DOHH2 (cell line): Measurements from ENCODE around the gene ZNF654.

Experiments
- EZH2phosphoT487 ChIP-seq: fragments of 200-600 bp; sonication (generic); IDR thresholded peaks from 2 replicates; pipeline ENCODE4 v1.6.1; 2017; ENCODE audit warnings: borderline replicate concordance, mild to moderate bottlenecking, antibody characterized with exemption, low read length, moderate library complexity, mixed read lengths
- TF ChIP-seq, protein P1 (sequence below): fragments of 200-600 bp; sonication (generic); IDR thresholded peaks from one replicate; pipeline ENCODE4 v1.5.1; 2014; ENCODE audit warnings: antibody characterized with exemption, mild to moderate bottlenecking, low read depth, low read length; ENCODE audit not compliant: poor library complexity, severe bottlenecking

DNA sequence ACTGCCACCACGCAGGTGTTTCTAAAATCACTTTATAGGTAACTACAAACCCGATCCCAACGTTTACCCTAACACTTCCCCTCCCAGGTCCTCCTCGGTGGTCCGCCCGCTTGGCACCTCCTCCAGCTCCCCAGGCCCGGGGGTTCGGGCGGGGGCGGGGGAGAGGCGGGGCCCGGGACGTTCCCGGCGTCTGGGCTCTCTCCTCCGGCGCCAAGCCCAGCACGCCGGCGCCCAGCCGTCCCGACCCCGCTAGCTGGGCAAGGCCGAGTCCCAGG, 812 bp upstream of the ZNF654 start:
- TF ChIP-seq, protein P1, sequence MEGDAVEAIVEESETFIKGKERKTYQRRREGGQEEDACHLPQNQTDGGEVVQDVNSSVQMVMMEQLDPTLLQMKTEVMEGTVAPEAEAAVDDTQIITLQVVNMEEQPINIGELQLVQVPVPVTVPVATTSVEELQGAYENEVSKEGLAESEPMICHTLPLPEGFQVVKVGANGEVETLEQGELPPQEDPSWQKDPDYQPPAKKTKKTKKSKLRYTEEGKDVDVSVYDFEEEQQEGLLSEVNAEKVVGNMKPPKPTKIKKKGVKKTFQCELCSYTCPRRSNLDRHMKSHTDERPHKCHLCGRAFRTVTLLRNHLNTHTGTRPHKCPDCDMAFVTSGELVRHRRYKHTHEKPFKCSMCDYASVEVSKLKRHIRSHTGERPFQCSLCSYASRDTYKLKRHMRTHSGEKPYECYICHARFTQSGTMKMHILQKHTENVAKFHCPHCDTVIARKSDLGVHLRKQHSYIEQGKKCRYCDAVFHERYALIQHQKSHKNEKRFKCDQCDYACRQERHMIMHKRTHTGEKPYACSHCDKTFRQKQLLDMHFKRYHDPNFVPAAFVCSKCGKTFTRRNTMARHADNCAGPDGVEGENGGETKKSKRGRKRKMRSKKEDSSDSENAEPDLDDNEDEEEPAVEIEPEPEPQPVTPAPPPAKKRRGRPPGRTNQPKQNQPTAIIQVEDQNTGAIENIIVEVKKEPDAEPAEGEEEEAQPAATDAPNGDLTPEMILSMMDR = no peak
- no peak for TF ChIP-seq EZH2phosphoT487
